GM12875 (cell line): ENCODE results near the gene PRAC2.

ENCODE experiments used
- H3K4me3 ChIP-seq: one replicate; pipeline ENCODE4 v1.5.1; 2011; ENCODE audit warnings: low read depth, low read length, control low read depth
- TF ChIP-seq, protein P1 (sequence below): IDR thresholded peaks from 2 replicates; pipeline ENCODE4 v1.5.1; 2011; ENCODE audit warnings: low read depth, mild to moderate bottlenecking, control low read depth, inconsistent platforms, low read length, moderate library complexity, borderline replicate concordance; ENCODE audit not compliant: insufficient read depth

PRAC2 gene

DNA sequence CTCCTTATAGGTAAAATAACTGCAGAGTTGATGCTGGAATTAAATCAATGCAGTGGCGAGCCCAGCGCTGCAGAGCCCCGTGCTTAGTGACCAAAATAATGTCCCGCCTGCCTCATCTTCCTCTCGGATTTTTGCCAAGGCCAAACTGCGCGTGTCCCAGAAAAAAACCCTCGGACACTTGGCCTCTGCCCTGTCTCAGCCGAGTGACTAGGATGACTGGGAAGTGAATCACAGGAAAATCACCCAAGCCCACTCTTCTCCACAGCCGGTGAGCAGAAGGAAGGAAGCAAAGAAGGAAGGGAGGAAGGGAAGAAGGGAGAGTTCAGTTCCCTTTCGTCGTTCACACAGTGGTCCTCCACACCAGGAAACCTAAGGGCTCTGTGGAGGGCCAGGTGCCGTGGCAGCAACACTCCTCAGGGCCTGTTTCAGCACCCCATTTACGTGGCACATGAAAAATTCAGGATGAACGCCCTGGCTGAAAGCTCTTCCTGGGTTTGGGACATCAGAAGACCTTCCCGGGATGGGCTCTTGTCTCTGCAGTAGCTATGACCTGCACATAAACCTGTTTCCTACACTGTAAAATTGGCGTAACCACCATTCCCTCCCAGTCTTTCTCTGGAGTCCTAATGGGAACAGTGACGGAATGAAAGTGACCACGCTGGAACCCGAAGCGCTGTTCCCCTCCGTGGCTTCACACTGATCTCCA lies 31.0 kb downstream of the PRAC2 start:
- TF ChIP-seq, protein P1, sequence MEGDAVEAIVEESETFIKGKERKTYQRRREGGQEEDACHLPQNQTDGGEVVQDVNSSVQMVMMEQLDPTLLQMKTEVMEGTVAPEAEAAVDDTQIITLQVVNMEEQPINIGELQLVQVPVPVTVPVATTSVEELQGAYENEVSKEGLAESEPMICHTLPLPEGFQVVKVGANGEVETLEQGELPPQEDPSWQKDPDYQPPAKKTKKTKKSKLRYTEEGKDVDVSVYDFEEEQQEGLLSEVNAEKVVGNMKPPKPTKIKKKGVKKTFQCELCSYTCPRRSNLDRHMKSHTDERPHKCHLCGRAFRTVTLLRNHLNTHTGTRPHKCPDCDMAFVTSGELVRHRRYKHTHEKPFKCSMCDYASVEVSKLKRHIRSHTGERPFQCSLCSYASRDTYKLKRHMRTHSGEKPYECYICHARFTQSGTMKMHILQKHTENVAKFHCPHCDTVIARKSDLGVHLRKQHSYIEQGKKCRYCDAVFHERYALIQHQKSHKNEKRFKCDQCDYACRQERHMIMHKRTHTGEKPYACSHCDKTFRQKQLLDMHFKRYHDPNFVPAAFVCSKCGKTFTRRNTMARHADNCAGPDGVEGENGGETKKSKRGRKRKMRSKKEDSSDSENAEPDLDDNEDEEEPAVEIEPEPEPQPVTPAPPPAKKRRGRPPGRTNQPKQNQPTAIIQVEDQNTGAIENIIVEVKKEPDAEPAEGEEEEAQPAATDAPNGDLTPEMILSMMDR: no peak
- no peak overlapping the region for H3K4me3 ChIP-seq

GRCh38 chr17:48754500-48755261 lies 31.7 kb downstream of the PRAC2 start:
- TF ChIP-seq, protein P1: no peak
- H3K4me3 ChIP-seq: no peak overlapping the region

- no peak overlapping the region for H3K4me3 ChIP-seq
- TF ChIP-seq, protein P1: no peak
These were observed 32.4 kb downstream of the PRAC2 start for GRCh38 chr17:48755356-48755755.

- no peak overlapping the region for H3K4me3 ChIP-seq
- TF ChIP-seq, protein P1: no peak
These were observed 33.9 kb downstream of the PRAC2 start for GRCh38 chr17:48756830-48757251.

GRCh38 chr17:48757524-48757961 lies 34.6 kb downstream of the PRAC2 start:
- H3K4me3 ChIP-seq: no peak overlapping the region
- TF ChIP-seq, protein P1: no peak

DNA sequence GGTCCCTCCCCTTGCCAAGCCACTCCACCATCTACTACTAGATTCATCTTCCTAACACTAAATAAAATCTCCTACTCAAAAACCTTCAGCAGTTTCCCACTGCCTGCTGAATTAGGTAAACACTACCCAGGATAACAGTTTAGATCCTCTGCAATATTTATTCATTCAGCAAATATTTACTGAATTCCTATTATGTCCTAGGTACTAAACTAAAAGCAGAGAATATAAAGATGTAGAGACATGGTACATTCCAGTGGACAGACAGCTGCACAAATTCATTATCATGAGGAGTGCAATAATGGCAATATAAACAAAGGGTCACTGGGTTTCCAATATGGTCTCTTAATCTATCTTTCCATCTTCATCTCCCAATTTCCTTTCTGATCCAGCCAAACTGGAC lies 36.3 kb downstream of the PRAC2 start:
- TF ChIP-seq, protein P1: no peak
- no peak overlapping the region for H3K4me3 ChIP-seq
